ENCODE measurements around the gene BICD2.

Gene BICD2

GRCh38 chr9:92665836-92666235 is 98.8 kb downstream of the BICD2 start:
- Histone ChIP-seq H3K9me3 (ENCODE audit: control insufficient read depth, insufficient read depth, low read length) (no peaks in the 10 kb centered on the region), H3K27me3 (ENCODE audit: control insufficient read depth, insufficient read depth, low read length) (no peaks in the 10 kb centered on the region), H3K36me3 (ENCODE audit: control insufficient read depth, insufficient read depth, low read length) (peaks cover 5% of the 10 kb centered on the region), H3K4me1 (ENCODE audit: control insufficient read depth, insufficient read depth, low read length) (no peaks in the 10 kb centered on the region), H3K9ac (ENCODE audit: low read depth, low read length) (no peak overlapping the region), H3K4me3 (ENCODE audit: low read depth, low read length) (no peak overlapping the region)

GRCh38 chr9:92664394-92665152 is 100.1 kb downstream of the BICD2 start:
- H3K4me1 ChIP-seq (ENCODE audit: control insufficient read depth, insufficient read depth, low read length) = peaks cover 3% of the 10 kb centered on the region
- no peak overlapping the region for H3K9ac ChIP-seq (ENCODE audit: low read depth, low read length)
- no peaks in the 10 kb centered on the region for H3K27me3 ChIP-seq (ENCODE audit: control insufficient read depth, insufficient read depth, low read length)
- no peaks in the 10 kb centered on the region for H3K9me3 ChIP-seq (ENCODE audit: control insufficient read depth, insufficient read depth, low read length)
- peaks cover 5% of the 10 kb centered on the region for H3K36me3 ChIP-seq (ENCODE audit: control insufficient read depth, insufficient read depth, low read length)
- H3K4me3 ChIP-seq (ENCODE audit: low read depth, low read length) = no peak overlapping the region

GRCh38 chr9:92663951-92664350 is 100.7 kb downstream of the BICD2 start:
- H3K36me3 ChIP-seq (ENCODE audit: control insufficient read depth, insufficient read depth, low read length) = peaks cover 5% of the 10 kb centered on the region
- H3K27me3 ChIP-seq (ENCODE audit: control insufficient read depth, insufficient read depth, low read length) = no peaks in the 10 kb centered on the region
- no peak overlapping the region for H3K9ac ChIP-seq (ENCODE audit: low read depth, low read length)
- peaks cover 3% of the 10 kb centered on the region for H3K4me1 ChIP-seq (ENCODE audit: control insufficient read depth, insufficient read depth, low read length)
- no peak overlapping the region for H3K4me3 ChIP-seq (ENCODE audit: low read depth, low read length)
- no peaks in the 10 kb centered on the region for H3K9me3 ChIP-seq (ENCODE audit: control insufficient read depth, insufficient read depth, low read length)

GRCh38 chr9:92663126-92663525 is 101.5 kb downstream of the BICD2 start:
- no peaks in the 10 kb centered on the region for H3K9me3 ChIP-seq (ENCODE audit: control insufficient read depth, insufficient read depth, low read length)
- H3K4me1 ChIP-seq (ENCODE audit: control insufficient read depth, insufficient read depth, low read length) = peaks cover 3% of the 10 kb centered on the region
- no peak overlapping the region for H3K9ac ChIP-seq (ENCODE audit: low read depth, low read length)
- no peak overlapping the region for H3K4me3 ChIP-seq (ENCODE audit: low read depth, low read length)
- peaks cover 5% of the 10 kb centered on the region for H3K36me3 ChIP-seq (ENCODE audit: control insufficient read depth, insufficient read depth, low read length)
- no peaks in the 10 kb centered on the region for H3K27me3 ChIP-seq (ENCODE audit: control insufficient read depth, insufficient read depth, low read length)

- no peak overlapping the region for H3K9ac ChIP-seq (ENCODE audit: low read depth, low read length)
- H3K9me3 ChIP-seq (ENCODE audit: control insufficient read depth, insufficient read depth, low read length) = no peaks in the 10 kb centered on the region
- H3K4me3 ChIP-seq (ENCODE audit: low read depth, low read length) = no peak overlapping the region
- no peaks in the 10 kb centered on the region for H3K27me3 ChIP-seq (ENCODE audit: control insufficient read depth, insufficient read depth, low read length)
- peaks cover 3% of the 10 kb centered on the region for H3K4me1 ChIP-seq (ENCODE audit: control insufficient read depth, insufficient read depth, low read length)
- H3K36me3 ChIP-seq (ENCODE audit: control insufficient read depth, insufficient read depth, low read length) = peaks cover 5% of the 10 kb centered on the region
Observed at GRCh38 chr9:92661743-92662142, 102.9 kb downstream of the BICD2 start.
